Heart left ventricle (tissue), 16 donors: ENCODE results near the gene NIFK. TPM values are rescaled to one million over a fixed set of nuclear protein-coding genes. Genes with fewer than 3 reads are reported as not detected.

Experiments
- ATAC-seq, 4 donors: fragments of 200-7000 bp; cut with Tn5 transposase; one replicate each; pipeline ENCODE4 v1.9.1; 2020 to 2022; ENCODE audit warnings: moderate library complexity in 4 of 4, mild to moderate bottlenecking in 3 of 4, moderate number of reproducible peaks in 1 of 4
- DNase-seq, 5 donors: peaks; one replicate each; pipeline ENCODE4 v3.0.0-alpha.2; 2020
- H3K27ac ChIP-seq, 12 donors: fragments of 200-600 bp; sonication (generic) in 4 of 12; one replicate each; pipeline versions ENCODE4 v1.5.0 to v1.8.0; 2016 to 2022; ENCODE audit warnings: mild to moderate bottlenecking in 2 of 12
- H3K27me3 ChIP-seq, 9 donors: fragments of 200-600 bp; sonication (generic) in 2 of 9; one replicate each; pipeline versions ENCODE4 v1.5.1 to v1.8.0; 2016 to 2022; ENCODE audit warnings: mild to moderate bottlenecking in 3 of 9
- H3K36me3 ChIP-seq, 9 donors: fragments of 200-600 bp; sonication (generic) in 2 of 9; one replicate each; pipeline versions ENCODE4 v1.5.0 to v1.8.0; 2018 to 2022; ENCODE audit warnings: mild to moderate bottlenecking in 2 of 9
- H3K4me1 ChIP-seq, 12 donors: fragments of 200-600 bp; sonication (generic) in 4 of 12; one replicate each; pipeline versions ENCODE4 v1.5.0 to v1.8.0; 2016 to 2022; ENCODE audit warnings: mild to moderate bottlenecking in 3 of 12
- H3K4me3 ChIP-seq, 12 donors: fragments of 200-600 bp; sonication (generic) in 4 of 12; one replicate each; pipeline versions ENCODE4 v1.5.0 to v1.8.0; 2017 to 2022; ENCODE audit warnings: mild to moderate bottlenecking in 9 of 12, moderate library complexity in 4 of 12
- H3K9me3 ChIP-seq, 12 donors: fragments of 200-600 bp; sonication (generic) in 4 of 12; one replicate each; pipeline versions ENCODE4 v1.5.0 to v1.8.0; 2016 to 2022; ENCODE audit warnings: mild to moderate bottlenecking in 1 of 12
- CTCF ChIP-seq, 12 donors: fragments of 200-600 bp; sonication (generic) in 4 of 12; IDR thresholded peaks; one replicate each; pipeline versions ENCODE4 v1.5.0 to v1.8.0; 2018 to 2022; ENCODE audit warnings: antibody characterized with exemption in 12 of 12, mild to moderate bottlenecking in 5 of 12
- POLR2A ChIP-seq, 2 donors: fragments of 450-650 bp; IDR thresholded peaks; one replicate each; pipeline ENCODE4 v1.6.1; 2017; ENCODE audit warnings: antibody characterized with exemption in 2 of 2, mild to moderate bottlenecking in 2 of 2, moderate library complexity in 2 of 2
- WGBS, 4 donors: extraction: QIAGEN DNeasy Blood & Tissue Kit in 2 of 4; methylation state at CpG; one replicate each; pipeline versions ENCODE4 v1.1.5 to v1.1.7; 2013 to 2018; 5-methylcytosine and 5-hydroxymethylcytosine counted together
- intact Hi-C, 10 donors: fragments of 100-400 bp; cut with DNase I; formaldehyde crosslinking; loops; one replicate each; pipeline versions ENCODE4 v1.11.1 to v1.14.2; 2022
- polyA plus RNA-seq, 2 donors: library from polyadenylated mRNA; stranded (reverse); fragments of 200-250 nt; gene quantifications; one replicate each; pipeline ENCODE4 v1.2.3, GENCODE V29; 2013
- total RNA-seq, 9 donors: library from RNA; depleted of rRNA in 2 of 9; stranded (reverse); fragments of >200 nt in 2 of 9; fragmentation: NEBNext Ultra II Directional in 3 of 9; extraction: Animal tissue kit (Norgen Biotek cat#: 25700) in 3 of 9; gene quantifications; one replicate each; pipeline versions ENCODE4 v1.1.0 to v1.2.4, GENCODE V29; 2016 to 2023
- donor health status: ischemic (EF 13 %, LVEDD 7.1; RV severe dilation, severe dysfunction).
- donor health status: healthy with polysubstance abuse.
- donor health status: DM: no; HTN: yes; CAD: no.
- donor health status: DM: no; HTN: no; CAD: no.
- donor health status: ischemic (EF 25% LVEDD 6.9; RV normal size, moderate dysfunction).
- donor health status: ischemic (EF 25% LVEDD 5.7; RV mildly dilated, moderate dysfunction).
- donor health status: healthy.
- donor health status: DM: yes; HTN: yes; CAD: no.
- donor health status: ischemic (EF 35%, LVEDD 5.7; RV mildly dilated, moderate dysfunction).
- donor health status: nonischemic (EF 11% LVEDD 7.7; RV severe dilation, severe dysfunction).
- donor health status: DM: yes; HTN: yes; CAD: no.
- donor health status: PGD.
- donor health status: ischemic (EF 29% LVEDD 5.4; RV normal size, mild dysfunction).
- donor health status: nonischemic (EF 23%, LVEDD 6.1; RV moderate dilation, normal function).

NIFK gene
- total and polyA plus RNA-seq, 11 donors: 19.1 to 41.3 (median 28.8) TPM

DNA sequence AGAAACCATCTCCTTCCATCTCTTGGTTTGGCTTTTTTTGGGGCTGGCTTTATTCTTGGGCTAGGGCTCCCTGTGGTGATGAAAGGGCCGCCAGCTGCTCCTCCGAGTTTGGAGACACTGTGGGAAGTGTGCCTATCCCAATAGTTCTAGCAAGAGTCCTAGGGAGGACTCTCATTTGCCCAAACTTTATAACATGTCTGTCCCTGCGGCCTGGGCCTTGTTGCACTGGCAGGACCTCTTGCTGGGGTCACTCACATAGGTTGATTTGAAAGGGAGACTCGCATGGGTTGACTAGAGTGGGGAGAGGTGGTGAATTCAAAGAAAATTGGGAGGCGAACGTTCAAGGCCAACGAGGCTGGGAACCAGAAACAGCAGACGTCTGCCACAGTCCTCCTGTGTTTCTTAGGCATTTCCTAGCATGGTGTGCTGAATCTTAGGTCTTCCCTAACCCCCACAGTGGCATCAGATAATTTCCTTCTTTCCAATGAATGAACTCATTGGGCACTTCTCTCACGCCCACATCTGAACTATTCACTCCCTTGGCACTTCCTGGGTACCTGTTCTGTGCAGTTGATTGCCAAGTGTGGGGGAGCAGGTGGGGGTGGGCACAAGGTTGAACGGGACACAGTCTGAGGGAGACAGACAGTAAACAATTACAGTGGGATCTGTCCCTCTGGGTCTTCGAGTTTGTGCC, 26.8 kb downstream of the NIFK start:
- Histone ChIP-seq H3K27ac (no peak overlapping the region), H3K36me3 (no peaks in the 10 kb centered on the region), H3K9me3 (no peaks in the 10 kb centered on the region), H3K27me3 (no peaks in the 10 kb centered on the region), H3K4me1 (no peaks in the 10 kb centered on the region), H3K4me3 (no peak overlapping the region)
- intact Hi-C loops: loop anchor here in 8 of 10 donors (10.0 kb wide), 4 partner anchors 55 to 305 kb away; partner anchors contain the start of gene RNU4ATAC (in 2 of the 8)
- 76 to 81% (median 79%) methylated on average over 11 of the region's 11 CpGs for WGBS, 4 donors
- ATAC-seq (no peak), DNase-seq (no peak)
- TF ChIP-seq POLR2A (IDR thresholded peaks at IDR 0.05) (no peak), CTCF (IDR thresholded peaks at IDR 0.05) (no peak)

- WGBS, 4 donors: 81 to 92% (median 88%) methylated on average over 5 of the region's 5 CpGs
- no peak for DNase-seq
- Histone ChIP-seq H3K27me3 (no peaks in the 10 kb centered on the region), H3K36me3 (no peaks in the 10 kb centered on the region), H3K27ac (no peak overlapping the region), H3K4me3 (no peak overlapping the region), H3K9me3 (no peaks in the 10 kb centered on the region), H3K4me1 (no peaks in the 10 kb centered on the region)
- intact Hi-C loops: no loop called here
- TF ChIP-seq CTCF (IDR thresholded peaks at IDR 0.05) (no peak), POLR2A (IDR thresholded peaks at IDR 0.05) (no peak)
- no peak for ATAC-seq
These were observed 28.7 kb downstream of the NIFK start for GRCh38 chr2:121707920-121708361.

DNA sequence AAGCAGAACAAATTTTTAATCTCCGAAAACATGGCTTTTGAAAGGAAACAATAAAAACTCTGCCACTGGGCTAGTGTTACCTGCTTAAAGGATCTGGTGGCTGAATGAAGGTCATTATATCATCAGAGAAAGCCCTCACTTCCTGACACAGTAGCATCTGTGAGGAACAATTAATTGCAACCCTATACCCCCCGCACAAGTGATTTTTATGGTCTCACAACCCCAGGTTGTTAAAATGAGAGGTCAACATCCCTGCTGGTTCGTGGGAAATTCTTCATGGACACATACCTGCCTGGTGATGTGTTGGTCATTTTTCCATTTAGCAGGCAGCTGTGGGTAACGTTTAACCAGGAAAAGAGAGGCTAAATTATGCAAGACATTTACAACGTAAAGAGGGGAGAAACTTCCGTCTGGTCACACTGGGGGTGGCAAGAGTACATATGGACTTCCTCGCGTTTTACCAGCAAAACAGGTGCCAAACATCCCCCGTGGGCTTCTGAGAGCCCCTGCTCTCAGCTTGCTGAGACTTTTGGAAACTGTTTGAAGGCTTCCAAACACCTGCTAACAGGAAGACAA, 29.2 kb downstream of the NIFK start:
- Histone ChIP-seq H3K27ac (no peak overlapping the region), H3K9me3 (no peaks in the 10 kb centered on the region), H3K36me3 (no peaks in the 10 kb centered on the region), H3K4me1 (no peaks in the 10 kb centered on the region), H3K27me3 (no peaks in the 10 kb centered on the region), H3K4me3 (no peak overlapping the region)
- ATAC-seq (no peak), DNase-seq (no peak)
- intact Hi-C loops: no loop called here
- 66 to 70% (median 69%) methylated on average over 9 of the region's 9 CpGs for WGBS, 4 donors
- TF ChIP-seq CTCF (IDR thresholded peaks at IDR 0.05): no peak
- no peak for TF ChIP-seq POLR2A (IDR thresholded peaks at IDR 0.05)

DNA sequence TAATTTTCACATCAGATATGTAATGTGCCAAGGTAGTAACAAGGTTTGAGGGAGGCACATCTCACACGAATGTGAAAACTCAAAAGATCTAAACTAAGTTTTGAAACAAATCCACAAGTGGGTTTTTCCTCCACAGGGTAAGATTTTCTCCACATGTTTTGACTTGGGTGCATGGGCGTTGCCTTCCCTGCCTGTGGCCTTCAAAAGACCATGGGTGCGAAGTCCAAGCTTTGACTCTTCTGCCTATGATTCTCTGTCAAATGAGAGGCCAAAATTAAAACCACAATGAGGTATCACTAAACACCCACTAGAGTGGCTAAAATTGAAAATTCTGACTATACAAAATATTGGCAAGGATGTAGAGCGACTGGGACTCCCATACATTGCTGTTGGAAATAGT, 30.7 kb downstream of the NIFK start:
- Histone ChIP-seq H3K27me3 (no peaks in the 10 kb centered on the region), H3K36me3 (no peaks in the 10 kb centered on the region), H3K27ac (no peak overlapping the region), H3K4me1 (peaks cover 0 to 7% (median under 1%) of the 10 kb centered on the region in 12 donors), H3K4me3 (no peak overlapping the region), H3K9me3 (no peaks in the 10 kb centered on the region)
- ATAC-seq: no peak
- intact Hi-C loops: no loop called here
- 93 to 95% (median 95%) methylated on average over 4 of the region's 4 CpGs for WGBS, 4 donors
- no peak for DNase-seq
- no peak for TF ChIP-seq CTCF (IDR thresholded peaks at IDR 0.05)
- TF ChIP-seq POLR2A (IDR thresholded peaks at IDR 0.05): no peak
